Measurements from ENCODE around the gene TGM6.

Gene TGM6

GRCh38 chr20:2348336-2348735, 32.4 kb upstream of the TGM6 start:
- no peak for ATAC-seq (replicated peaks)
- Mint-ChIP-seq H3K4me1 (peaks cover 4 to 10% of the 10 kb centered on the region in 2 donors), H3K9me3 (peaks cover 0 to 1% of the 10 kb centered on the region in 2 donors), H3K4me3 (no peak overlapping the region), H3K36me3 (no peaks in the 10 kb centered on the region), H3K27ac (no peak overlapping the region), H3K27me3 (peaks cover 21 to 41% of the 10 kb centered on the region in 2 donors)
- DNase-seq, result no peak

- H3K4me1 Mint-ChIP-seq, result peaks cover 4 to 10% of the 10 kb centered on the region in 2 donors
- DNase-seq, result no peak
- H3K27me3 Mint-ChIP-seq, result peaks cover 33 to 47% of the 10 kb centered on the region in 2 donors
- no peak overlapping the region for H3K27ac Mint-ChIP-seq
- no peak overlapping the region for H3K4me3 Mint-ChIP-seq
- no peak for ATAC-seq (replicated peaks)
- peaks cover 0 to 1% of the 10 kb centered on the region in 2 donors for H3K9me3 Mint-ChIP-seq
- H3K36me3 Mint-ChIP-seq, result no peaks in the 10 kb centered on the region
These were observed 30.9 kb upstream of the TGM6 start for GRCh38 chr20:2349801-2350200.

DNA sequence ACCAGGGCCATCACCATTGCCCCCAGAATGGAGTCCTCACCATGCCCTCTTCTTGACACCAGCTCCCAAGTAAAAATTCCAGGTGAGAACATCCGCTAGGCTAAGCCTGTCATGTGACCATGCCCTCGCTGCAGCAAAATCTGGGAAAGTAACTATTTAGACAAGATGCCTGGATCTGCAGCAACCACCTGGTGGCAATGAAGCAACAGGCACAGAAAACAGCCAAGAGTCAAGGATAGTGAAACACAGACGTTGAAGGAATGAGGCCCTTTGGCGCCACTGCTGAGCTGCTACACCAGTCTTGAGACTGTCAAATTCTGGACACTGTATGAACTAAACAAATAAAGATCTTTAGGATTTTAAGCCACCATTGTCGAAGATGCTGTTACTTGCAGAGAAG, 30.1 kb upstream of the TGM6 start:
- no peak overlapping the region for H3K27ac Mint-ChIP-seq
- H3K4me3 Mint-ChIP-seq, result no peak overlapping the region
- H3K36me3 Mint-ChIP-seq, result no peaks in the 10 kb centered on the region
- ATAC-seq (replicated peaks) (no peak), DNase-seq (no peak)
- H3K9me3 Mint-ChIP-seq, result peaks cover 0 to 1% of the 10 kb centered on the region in 2 donors
- H3K27me3 Mint-ChIP-seq, result peaks cover 33 to 51% of the 10 kb centered on the region in 2 donors
- H3K4me1 Mint-ChIP-seq, result peaks cover 4 to 10% of the 10 kb centered on the region in 2 donors

GRCh38 chr20:2353231-2353630, 27.5 kb upstream of the TGM6 start:
- H3K27ac Mint-ChIP-seq, result no peak overlapping the region
- no peaks in the 10 kb centered on the region for H3K9me3 Mint-ChIP-seq
- no peak overlapping the region for H3K4me3 Mint-ChIP-seq
- no peak for ATAC-seq (replicated peaks)
- no peak for DNase-seq
- no peaks in the 10 kb centered on the region for H3K36me3 Mint-ChIP-seq
- H3K27me3 Mint-ChIP-seq, result peaks cover 29 to 47% of the 10 kb centered on the region in 2 donors
- H3K4me1 Mint-ChIP-seq, result peaks cover 4 to 10% of the 10 kb centered on the region in 2 donors

DNA sequence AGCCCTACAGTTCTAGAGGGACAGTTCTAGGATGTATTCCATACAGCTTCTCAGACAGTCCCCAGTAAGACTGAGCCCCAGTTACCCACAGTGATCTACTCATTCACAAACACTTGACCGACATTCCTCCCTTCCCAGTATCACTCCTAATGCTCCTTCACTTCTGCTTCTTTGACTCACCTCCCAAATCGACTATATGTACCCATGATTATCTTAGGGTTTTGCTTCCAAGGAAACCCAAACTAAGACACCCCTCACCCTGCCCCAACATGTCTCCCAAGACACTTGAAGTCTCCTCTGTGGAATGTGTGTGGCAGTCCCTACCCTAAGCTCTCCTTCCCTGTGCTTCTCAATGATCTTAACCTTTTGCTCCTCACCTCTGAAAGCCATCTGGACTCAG, 23.6 kb upstream of the TGM6 start:
- H3K27me3 Mint-ChIP-seq, result peaks cover 34% of the 10 kb centered on the region in 2 donors
- H3K4me3 Mint-ChIP-seq, result no peak overlapping the region
- peaks cover 13 to 21% of the 10 kb centered on the region in 2 donors for H3K9me3 Mint-ChIP-seq
- ATAC-seq (replicated peaks), result no peak
- H3K4me1 Mint-ChIP-seq, result peaks cover 2 to 3% of the 10 kb centered on the region in 2 donors
- H3K27ac Mint-ChIP-seq, result no peak overlapping the region
- no peak for DNase-seq
- peaks cover 3 to 6% of the 10 kb centered on the region in 2 donors for H3K36me3 Mint-ChIP-seq

DNA sequence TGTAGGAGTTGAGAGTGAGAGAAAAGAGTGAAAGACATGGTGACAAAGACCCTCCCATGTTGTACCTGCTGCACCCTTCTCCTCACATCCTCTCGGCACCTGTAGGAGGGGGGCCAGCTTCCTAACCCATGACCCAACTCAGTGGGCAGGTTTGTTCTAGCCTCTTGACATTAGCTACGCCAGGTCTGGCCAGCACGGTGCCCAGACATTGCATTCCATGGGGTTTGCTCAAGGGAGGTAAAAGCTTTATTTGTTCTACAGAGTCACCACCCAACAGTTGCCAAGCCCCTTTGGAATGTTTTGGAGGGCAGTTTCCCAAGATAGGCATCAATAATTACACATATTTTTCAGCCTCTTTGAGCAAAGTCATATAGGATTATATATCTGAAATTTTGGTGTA, 22.7 kb upstream of the TGM6 start:
- Mint-ChIP-seq H3K4me3 (no peak overlapping the region), H3K4me1 (no peaks in the 10 kb centered on the region), H3K27me3 (peaks cover 33 to 34% of the 10 kb centered on the region in 2 donors), H3K36me3 (peaks cover 3 to 6% of the 10 kb centered on the region in 2 donors), H3K9me3 (peaks cover 13 to 21% of the 10 kb centered on the region in 2 donors), H3K27ac (no peak overlapping the region)
- ATAC-seq (replicated peaks), result no peak
- no peak for DNase-seq

DNA sequence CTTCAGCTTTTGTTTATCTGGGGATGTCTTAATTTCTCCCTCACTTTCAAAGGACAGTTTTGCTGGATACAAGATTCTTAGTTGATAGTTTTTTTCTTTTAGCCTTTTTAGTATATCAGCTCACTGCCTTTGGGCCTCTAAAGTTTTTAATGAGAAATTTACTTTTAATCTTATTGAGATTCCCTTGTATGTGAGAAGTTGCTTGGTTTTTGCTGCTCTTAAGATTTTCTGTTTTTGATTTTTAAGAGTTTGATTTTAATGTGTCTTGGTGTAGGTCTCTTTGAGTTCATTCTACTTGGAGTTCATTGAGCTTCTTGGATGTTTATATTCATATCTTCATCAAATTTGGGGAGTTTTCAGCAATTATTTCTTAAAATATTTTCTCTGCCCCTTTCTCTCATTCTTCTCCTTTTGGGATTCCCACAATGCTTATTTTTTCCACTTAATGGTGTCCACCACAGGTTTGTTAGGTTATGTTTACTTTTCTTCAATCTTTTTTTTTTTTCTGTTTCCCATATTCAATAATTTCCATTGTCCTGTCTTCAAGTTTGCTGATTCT, 19.6 kb upstream of the TGM6 start:
- H3K4me3 Mint-ChIP-seq, result no peak overlapping the region
- no peak overlapping the region for H3K27ac Mint-ChIP-seq
- H3K4me1 Mint-ChIP-seq, result no peaks in the 10 kb centered on the region
- peaks cover 13 to 21% of the 10 kb centered on the region in 2 donors for H3K9me3 Mint-ChIP-seq
- no peak for ATAC-seq (replicated peaks)
- peaks cover 3 to 6% of the 10 kb centered on the region in 2 donors for H3K36me3 Mint-ChIP-seq
- peaks cover 32 to 34% of the 10 kb centered on the region in 2 donors for H3K27me3 Mint-ChIP-seq
- no peak for DNase-seq

DNA sequence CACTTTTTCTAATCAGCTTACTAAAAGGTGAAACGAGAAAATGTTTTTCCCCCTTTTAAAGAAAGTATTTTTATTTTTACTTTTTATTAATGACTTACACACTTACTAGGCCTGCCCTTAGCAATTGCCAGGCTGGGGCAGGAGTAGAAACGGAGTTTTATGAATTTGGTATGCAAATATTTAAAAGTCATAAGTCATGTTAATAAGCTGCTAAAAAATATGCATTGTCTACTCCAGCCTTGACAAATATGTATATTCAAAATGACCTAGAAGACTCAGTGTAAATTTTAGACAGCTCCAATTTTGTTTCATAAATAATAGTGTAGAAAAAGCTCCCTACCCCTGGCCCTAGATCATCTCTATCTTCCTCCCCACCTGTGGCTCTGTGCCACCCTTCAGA, 17.5 kb upstream of the TGM6 start:
- H3K27me3 Mint-ChIP-seq, result peaks cover 30 to 32% of the 10 kb centered on the region in 2 donors
- H3K4me1 Mint-ChIP-seq, result no peaks in the 10 kb centered on the region
- no peak overlapping the region for H3K27ac Mint-ChIP-seq
- H3K4me3 Mint-ChIP-seq, result no peak overlapping the region
- H3K36me3 Mint-ChIP-seq, result peaks cover 3 to 6% of the 10 kb centered on the region in 2 donors
- H3K9me3 Mint-ChIP-seq, result peaks cover 13 to 21% of the 10 kb centered on the region in 2 donors
- DNase-seq (no peak), ATAC-seq (replicated peaks) (no peak)

- Mint-ChIP-seq H3K4me1 (no peaks in the 10 kb centered on the region), H3K27ac (no peak overlapping the region), H3K9me3 (peaks cover 13 to 23% of the 10 kb centered on the region in 2 donors), H3K4me3 (no peak overlapping the region), H3K27me3 (peaks cover 34% of the 10 kb centered on the region in 2 donors), H3K36me3 (peaks cover 3 to 6% of the 10 kb centered on the region in 2 donors)
- DNase-seq (no peak), ATAC-seq (replicated peaks) (no peak)
These were observed 17.1 kb upstream of the TGM6 start for GRCh38 chr20:2363587-2363986.

GRCh38 chr20:2364044-2364443, 16.7 kb upstream of the TGM6 start:
- no peak overlapping the region for H3K4me3 Mint-ChIP-seq
- H3K27ac Mint-ChIP-seq, result no peak overlapping the region
- DNase-seq (no peak), ATAC-seq (replicated peaks) (no peak)
- H3K9me3 Mint-ChIP-seq, result peaks cover 13 to 23% of the 10 kb centered on the region in 2 donors
- H3K27me3 Mint-ChIP-seq, result peaks cover 36 to 39% of the 10 kb centered on the region in 2 donors
- peaks cover 3 to 6% of the 10 kb centered on the region in 2 donors for H3K36me3 Mint-ChIP-seq
- H3K4me1 Mint-ChIP-seq, result no peaks in the 10 kb centered on the region

DNA sequence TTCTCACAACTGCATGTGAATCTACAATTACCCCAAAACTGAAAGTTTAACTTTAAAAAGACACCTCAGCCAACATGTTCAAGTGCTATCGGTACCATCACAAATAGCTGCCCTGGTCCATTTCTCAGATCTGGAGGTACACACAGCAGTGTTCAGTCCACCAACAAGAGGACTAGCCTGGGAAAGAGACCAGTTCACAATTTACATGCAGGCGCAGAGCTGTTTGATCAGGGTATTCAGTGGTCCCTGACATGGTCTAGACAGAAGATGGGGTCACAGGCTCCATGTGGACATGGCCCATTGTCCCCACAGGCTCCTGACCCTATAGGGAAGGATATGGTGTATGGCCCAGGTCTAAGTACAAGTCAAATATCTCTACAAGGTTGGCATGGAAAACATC, 15.6 kb upstream of the TGM6 start:
- Mint-ChIP-seq H3K27me3 (peaks cover 35 to 40% of the 10 kb centered on the region in 2 donors), H3K9me3 (peaks cover 9 to 17% of the 10 kb centered on the region in 2 donors), H3K27ac (no peak overlapping the region), H3K4me3 (no peak overlapping the region), H3K36me3 (peaks cover 4 to 6% of the 10 kb centered on the region in 2 donors), H3K4me1 (no peaks in the 10 kb centered on the region)
- DNase-seq (no peak), ATAC-seq (replicated peaks) (no peak)

DNA sequence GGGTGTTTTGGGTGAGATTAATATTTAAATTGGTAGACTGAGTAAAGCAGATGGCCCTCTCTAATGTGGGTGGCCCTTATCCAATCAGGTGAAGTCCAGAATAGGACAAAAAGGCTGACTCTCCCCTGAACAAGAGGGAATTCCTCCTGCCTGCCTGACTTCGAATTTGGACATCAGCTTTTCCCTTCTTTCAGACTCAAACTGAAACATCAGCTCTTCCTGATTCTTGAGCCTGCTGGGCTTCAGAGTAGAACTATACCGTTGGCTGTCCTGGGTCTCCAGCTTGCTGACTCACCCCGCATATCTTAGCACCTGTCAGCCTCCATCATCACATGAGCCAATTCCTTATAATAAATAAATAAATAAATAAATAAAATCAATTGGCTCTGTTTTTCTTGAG, 15.0 kb upstream of the TGM6 start:
- H3K27ac Mint-ChIP-seq, result no peak overlapping the region
- no peak for DNase-seq
- H3K4me1 Mint-ChIP-seq, result no peaks in the 10 kb centered on the region
- H3K27me3 Mint-ChIP-seq, result peaks cover 41 to 45% of the 10 kb centered on the region in 2 donors
- peaks cover 13 to 15% of the 10 kb centered on the region in 2 donors for H3K9me3 Mint-ChIP-seq
- no peak overlapping the region for H3K4me3 Mint-ChIP-seq
- peaks cover 4 to 9% of the 10 kb centered on the region in 2 donors for H3K36me3 Mint-ChIP-seq
- ATAC-seq (replicated peaks), result no peak

- Mint-ChIP-seq H3K9me3 (peaks cover 4 to 6% of the 10 kb centered on the region in 2 donors), H3K4me1 (no peaks in the 10 kb centered on the region), H3K27me3 (peaks cover 58 to 59% of the 10 kb centered on the region in 2 donors), H3K27ac (no peak overlapping the region), H3K4me3 (no peak overlapping the region), H3K36me3 (peaks cover 2 to 3% of the 10 kb centered on the region in 2 donors)
- no peak for ATAC-seq (replicated peaks)
- DNase-seq, result no peak
These were observed 12.1 kb upstream of the TGM6 start for GRCh38 chr20:2368621-2369020.

DNA sequence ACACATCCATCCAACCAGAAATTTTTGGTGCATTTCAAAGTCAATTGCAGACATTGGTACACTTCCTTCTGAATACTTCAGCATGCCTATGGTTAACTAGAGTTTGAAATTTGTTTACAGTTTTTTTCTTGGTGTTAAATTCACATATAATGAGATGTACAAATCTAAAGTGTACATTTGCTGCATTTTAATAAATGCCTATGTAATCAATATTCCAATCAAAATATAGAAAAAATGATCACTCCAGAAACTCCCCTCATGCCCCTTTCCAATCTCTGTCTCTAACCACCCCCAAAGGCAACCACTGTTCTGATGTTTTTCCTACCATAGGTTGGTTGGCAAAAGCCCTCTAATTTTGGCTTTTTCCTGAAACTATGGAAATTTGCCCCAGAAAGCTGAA, 7.6 kb upstream of the TGM6 start:
- no peak overlapping the region for H3K27ac Mint-ChIP-seq
- peaks cover 4 to 7% of the 10 kb centered on the region in 2 donors for H3K9me3 Mint-ChIP-seq
- ATAC-seq (replicated peaks), result no peak
- H3K27me3 Mint-ChIP-seq, result peaks cover 70 to 76% of the 10 kb centered on the region in 2 donors
- no peaks in the 10 kb centered on the region for H3K4me1 Mint-ChIP-seq
- DNase-seq, result no peak
- H3K36me3 Mint-ChIP-seq, result peaks cover 2 to 3% of the 10 kb centered on the region in 2 donors
- H3K4me3 Mint-ChIP-seq, result no peak overlapping the region

GRCh38 chr20:2374346-2375125, 6.2 kb upstream of the TGM6 start:
- Mint-ChIP-seq H3K4me1 (peaks cover 0 to 5% of the 10 kb centered on the region in 2 donors), H3K36me3 (peaks cover 0 to 3% of the 10 kb centered on the region in 2 donors), H3K27ac (no peak overlapping the region), H3K4me3 (no peak overlapping the region), H3K27me3 (peaks cover 56 to 79% of the 10 kb centered on the region in 2 donors), H3K9me3 (peaks cover 2 to 4% of the 10 kb centered on the region in 2 donors)
- ATAC-seq (replicated peaks) (no peak), DNase-seq (no peak)

Measured in stimulated activated naive B cell treated with anti-CD40 and anti-IgM and Interleukin-4, amounts not matched to agents 10 μg/mL and 1 μg/mL and 100 μg/mL, for 72 hours (primary cell).